ENCODE data around the gene FKBP1A.

FKBP1A gene

GRCh38 chr20:1320016-1320415, 72.8 kb downstream of the FKBP1A start:
- DNase-seq (ENCODE audit: low read depth in 3 of 3, low spot score in 1 of 3), result no peak

DNA sequence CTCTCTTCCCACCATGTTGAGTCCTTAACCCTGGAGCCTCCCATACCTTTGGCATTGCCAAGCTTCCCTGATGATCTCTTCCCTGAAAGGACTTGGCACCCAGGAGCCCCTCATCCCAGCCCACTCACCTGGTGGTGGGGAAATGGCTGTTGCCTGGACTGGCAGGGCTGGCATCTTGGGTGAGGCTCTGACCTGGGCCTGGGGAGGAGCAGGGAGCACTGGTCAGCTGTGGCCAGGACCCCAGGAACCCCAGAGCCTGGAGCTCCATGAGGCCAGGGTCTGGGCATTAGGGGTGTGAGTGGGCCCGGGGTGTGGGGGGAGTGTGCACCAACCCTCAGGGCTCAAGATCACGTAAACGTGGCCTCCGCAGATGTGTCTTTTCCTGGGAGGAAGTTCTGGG, 73.4 kb downstream of the FKBP1A start:
- no peak for DNase-seq (ENCODE audit: low read depth in 3 of 3, low spot score in 1 of 3)

DNA sequence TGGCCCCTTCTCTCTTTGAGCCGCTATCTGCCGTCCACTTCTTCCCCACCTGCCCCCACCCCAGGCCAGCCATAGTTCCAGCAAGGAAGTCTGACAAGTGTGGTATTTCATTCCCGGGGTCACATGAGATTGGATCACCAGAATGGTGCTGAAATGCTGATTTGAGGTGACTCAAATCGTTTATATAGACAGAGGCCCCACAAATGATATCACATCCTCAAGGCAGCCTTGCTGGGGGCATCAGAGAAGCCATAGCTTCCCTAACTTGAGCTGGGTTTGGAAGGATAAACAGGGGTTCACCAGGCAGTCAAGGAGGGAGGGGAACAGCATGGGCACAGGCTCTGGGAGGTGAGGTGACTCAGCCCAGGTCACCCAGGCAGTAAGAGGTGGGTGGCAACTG, 73.8 kb downstream of the FKBP1A start:
- DNase-seq (ENCODE audit: low read depth in 3 of 3, low spot score in 1 of 3), result no peak

Data from stimulated activated CD4-positive, alpha-beta T cell treated with anti-CD3 and anti-CD28 coated beads, TNF-alpha, amount 100 ng/mL, for 1 hour (primary cell).